Activated CD4-positive, alpha-beta T cell treated with anti-CD3 and anti-CD28 coated beads, Interleukin-2, amount 50 U/mL, for 24 hours (primary cell): ENCODE results near the gene ICOSLG.
"Not testable (repeated sequence)": the region's sequence is repeated elsewhere in the genome, so short reads cannot be mapped to it uniquely, and the experiment has no call there.

ENCODE experiments used
- DNase-seq, 2 donors: peaks; one replicate each; pipeline ENCODE4 v3.0.0-alpha.2; 2020; ENCODE audit warnings: low read depth in 1 of 2, low spot score in 1 of 2

Gene ICOSLG

GRCh38 chr21:44265734-44266270 is 25.1 kb upstream of the ICOSLG start:
- no peak for DNase-seq

GRCh38 chr21:44263768-44264167 is 23.0 kb upstream of the ICOSLG start:
- DNase-seq = no peak

DNA sequence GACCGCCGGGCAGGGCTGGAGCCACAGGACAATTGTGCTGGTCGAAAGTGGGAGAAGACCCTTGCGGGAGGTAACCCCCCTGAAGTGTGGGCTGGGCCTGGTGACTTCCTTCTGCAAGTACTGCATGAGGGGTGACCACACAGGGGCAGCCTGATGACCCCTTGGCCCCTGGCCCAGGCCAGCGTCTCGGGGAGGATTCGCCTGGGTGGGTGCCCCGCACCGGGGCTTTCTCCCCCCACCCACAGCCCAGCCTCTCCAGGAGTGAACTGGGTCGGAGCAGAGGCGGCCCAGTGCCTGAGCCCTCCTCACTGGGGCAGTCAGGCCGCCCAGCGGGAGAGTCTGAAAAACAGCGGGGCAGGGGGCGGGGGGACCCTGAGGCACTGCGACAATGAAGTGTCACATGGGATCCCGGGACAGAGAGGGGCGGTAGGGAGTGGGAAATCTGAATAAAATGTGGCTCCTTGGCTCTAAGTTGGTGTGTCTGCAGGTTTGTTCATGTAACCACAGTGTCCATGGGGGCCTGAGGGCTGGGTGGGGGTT is 22.5 kb upstream of the ICOSLG start:
- DNase-seq = no peak

DNA sequence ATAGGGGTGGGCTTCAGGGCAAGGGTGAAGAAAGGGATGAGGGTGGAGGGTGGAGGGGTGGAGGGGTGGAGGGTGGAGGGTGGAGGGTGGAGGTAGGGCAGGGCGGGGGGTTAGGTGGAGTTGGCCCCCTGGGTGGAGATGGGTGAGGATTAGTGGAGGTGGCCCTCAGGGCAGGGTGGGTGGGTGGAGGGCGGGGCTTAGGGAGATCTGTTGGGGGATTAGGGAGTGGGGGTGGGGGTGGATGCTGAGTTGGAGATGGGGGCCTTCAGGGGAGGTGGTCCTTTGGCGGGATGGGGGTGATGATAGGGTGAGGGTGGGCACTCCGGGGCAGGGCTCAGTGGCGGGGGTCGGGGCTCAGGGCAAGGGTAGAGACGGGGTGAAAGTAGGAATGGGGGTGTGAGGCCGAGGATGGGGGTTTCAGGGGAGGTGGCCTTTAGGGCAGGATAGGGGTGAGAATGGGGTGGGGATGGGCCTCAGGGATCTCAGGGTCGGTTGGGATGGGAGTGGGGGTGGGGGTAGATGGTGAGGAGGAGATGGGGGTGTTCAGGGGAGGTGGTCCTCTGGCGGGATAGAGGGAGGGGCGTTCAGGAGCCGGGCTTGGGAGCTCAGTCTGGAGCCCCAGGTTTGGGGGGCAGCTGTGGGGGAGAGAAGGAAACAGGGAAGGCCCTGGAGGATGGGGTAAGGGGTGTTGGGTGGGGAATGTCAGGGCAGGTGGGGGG is 21.8 kb upstream of the ICOSLG start:
- no peak for DNase-seq

- no peak for DNase-seq
Observed at GRCh38 chr21:44261675-44262295, 21.0 kb upstream of the ICOSLG start, which contains the start of gene DNMT3L. Gene DNMT3L (minus strand): TSS chr21:44261897. CDS start chr21:44261259, 638 bp downstream.

DNA sequence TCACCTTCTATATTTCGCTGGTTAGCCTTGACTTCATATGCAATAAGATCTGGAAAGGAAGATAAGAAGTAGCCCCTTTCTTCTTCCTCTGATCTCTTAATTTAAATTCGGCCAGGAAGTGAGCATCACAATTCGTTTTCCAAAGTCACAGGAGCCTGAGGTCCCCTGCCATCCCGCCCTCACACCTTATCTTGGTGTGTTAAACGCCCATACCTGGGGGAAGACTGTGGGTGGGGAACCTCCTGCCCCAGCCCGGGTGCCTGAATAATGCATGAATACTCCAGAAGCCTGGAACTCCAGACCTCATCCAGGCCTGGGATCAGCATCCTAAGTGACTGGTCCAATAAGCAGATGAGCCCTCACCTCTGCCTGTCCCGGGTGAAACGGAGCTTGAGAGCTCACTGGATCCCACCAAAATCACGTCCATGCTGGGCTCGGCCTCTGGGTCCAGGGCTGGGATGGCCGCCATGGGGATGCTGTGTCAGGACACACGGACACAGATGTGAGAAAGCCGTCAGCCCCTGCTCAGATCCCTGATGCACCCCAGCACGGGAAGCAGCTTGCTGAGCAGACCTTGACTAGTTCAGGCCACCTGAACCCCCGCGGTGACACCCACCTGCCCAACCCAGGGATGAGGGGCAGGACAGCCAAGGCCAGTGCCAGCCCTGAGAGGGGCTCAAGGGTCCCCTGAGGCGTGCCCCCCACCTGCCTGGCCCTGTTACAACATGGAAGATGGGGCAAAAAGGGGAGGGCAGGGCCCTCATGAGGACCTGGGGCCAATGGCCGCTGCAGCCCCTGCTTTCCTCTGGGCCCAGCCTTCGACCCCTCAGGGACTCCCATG is 20.3 kb upstream of the ICOSLG start:
- DNase-seq = no peak

GRCh38 chr21:44260066-44260465 is 19.3 kb upstream of the ICOSLG start:
- no peak for DNase-seq

- no peak for DNase-seq
Observed at GRCh38 chr21:44259082-44259705, 18.5 kb upstream of the ICOSLG start.

DNA sequence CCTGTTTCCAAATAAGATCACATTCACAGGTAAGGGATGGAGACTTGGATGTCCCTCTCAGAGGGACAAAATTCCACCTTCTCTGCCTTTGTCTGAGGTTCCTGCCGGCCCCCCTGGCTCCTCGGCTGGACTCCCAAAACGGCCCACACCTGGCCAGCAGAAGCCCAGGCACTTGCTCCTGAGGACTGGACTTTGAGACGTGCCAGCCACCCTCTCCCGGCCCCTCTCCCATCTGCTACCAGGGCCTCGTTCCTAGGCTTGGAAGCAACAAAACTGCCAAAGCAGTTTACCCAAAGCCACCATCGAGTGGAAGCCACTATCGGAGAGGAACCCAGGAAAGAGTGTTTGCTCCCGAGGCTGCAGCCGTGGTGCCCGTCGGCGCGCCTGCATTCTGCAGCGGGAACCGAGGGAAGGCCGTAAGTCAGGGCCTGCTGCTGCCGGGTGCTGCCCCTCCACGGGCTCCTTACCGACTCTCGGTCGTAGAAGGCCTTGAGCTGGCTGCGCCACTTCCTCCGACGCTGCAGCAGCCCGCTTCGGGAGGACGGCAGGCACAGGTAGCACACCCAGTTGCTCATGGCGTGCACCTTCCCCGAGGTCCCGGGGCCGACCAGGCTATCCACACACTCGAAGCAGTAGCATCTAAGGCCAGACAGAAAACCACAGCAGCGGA is 17.4 kb upstream of the ICOSLG start:
- DNase-seq = no peak

GRCh38 chr21:44255511-44255981 is 14.8 kb upstream of the ICOSLG start:
- DNase-seq = no peak

GRCh38 chr21:44253832-44254710 is 13.3 kb upstream of the ICOSLG start:
- DNase-seq = no peak

- DNase-seq = not testable (repeated sequence)
Observed at GRCh38 chr21:44249204-44250037, 8.7 kb upstream of the ICOSLG start.

GRCh38 chr21:44247904-44248303 is 7.2 kb upstream of the ICOSLG start:
- DNase-seq = not testable (repeated sequence)

DNA sequence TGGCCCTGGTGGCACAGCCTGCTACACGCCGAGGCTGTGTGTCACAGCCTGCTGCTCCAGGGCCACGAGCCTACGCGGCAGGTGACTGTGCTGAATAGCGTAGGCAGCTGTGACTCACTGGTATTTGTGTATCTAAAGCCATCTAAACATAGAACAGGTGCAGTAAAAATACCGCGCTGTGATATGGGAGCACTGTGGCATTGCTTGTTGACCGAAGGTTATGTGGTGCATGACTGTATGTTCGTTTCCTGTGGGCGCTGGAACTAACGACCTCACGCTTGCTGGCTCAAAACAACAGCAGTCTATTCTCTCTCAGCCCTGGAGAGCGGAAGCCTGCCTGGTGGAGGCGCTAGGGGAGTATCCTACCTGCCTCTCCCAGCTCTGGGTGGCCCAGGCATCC is 3.2 kb upstream of the ICOSLG start:
- not testable (repeated sequence) for DNase-seq

- not testable (repeated sequence) for DNase-seq
Observed at GRCh38 chr21:44241281-44241680, 538 bp upstream of the ICOSLG start.

GRCh38 chr21:44240353-44240752 is 390 bp downstream of the ICOSLG start:
- DNase-seq = not testable (repeated sequence)

DNA sequence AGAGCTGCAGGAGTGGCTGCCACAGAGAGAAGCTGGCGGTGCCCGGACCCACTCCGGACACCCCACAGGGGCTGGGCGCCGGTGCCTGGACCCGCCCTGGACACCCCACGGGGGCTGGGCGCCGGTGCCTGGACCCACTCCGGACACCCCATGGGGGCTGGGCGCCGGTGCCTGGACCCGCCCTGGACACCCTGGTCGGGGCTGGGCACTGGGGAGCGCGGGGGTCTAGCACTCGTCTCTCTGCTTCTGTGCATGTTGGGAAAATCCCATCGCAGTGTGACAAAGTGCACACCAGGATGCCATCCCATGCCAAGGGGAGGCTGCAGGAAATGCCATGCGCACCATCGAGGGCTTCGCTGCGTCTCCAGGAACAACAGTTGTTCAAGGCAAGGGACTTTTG is 11.2 kb downstream of the ICOSLG start:
- not testable (repeated sequence) for DNase-seq

- DNase-seq = not testable (repeated sequence)
Observed at GRCh38 chr21:44228109-44228508, 12.6 kb downstream of the ICOSLG start.
